HUES48 (cell line): ENCODE measurements around the gene ATG16L2.

Experiments used
- H3K27ac ChIP-seq: one replicate; pipeline ENCODE4 v1.7.0; 2013; ENCODE audit warnings: low read depth, low read length, inconsistent platforms
- H3K27me3 ChIP-seq: 2 replicates; pipeline ENCODE4 v1.6.1; 2013; ENCODE audit warnings: mild to moderate bottlenecking, low read length; ENCODE audit not compliant: control insufficient read depth, insufficient read depth
- H3K36me3 ChIP-seq: 2 replicates; pipeline ENCODE4 v1.6.1; 2013; ENCODE audit warnings: low read length; ENCODE audit not compliant: control insufficient read depth, insufficient read depth
- H3K4me1 ChIP-seq: 2 replicates; pipeline ENCODE4 v1.6.1; 2013; ENCODE audit warnings: mild to moderate bottlenecking, low read length; ENCODE audit not compliant: control insufficient read depth, insufficient read depth
- H3K4me3 ChIP-seq: 2 replicates; pipeline ENCODE4 v1.5.1; 2013; ENCODE audit warnings: mild to moderate bottlenecking, low read depth, low read length
- H3K9ac ChIP-seq: 2 replicates; pipeline ENCODE4 v1.6.1; 2013; ENCODE audit warnings: mild to moderate bottlenecking, low read depth, low read length, moderate library complexity
- H3K9me3 ChIP-seq: 2 replicates; pipeline ENCODE4 v1.6.1; 2013; ENCODE audit warnings: low read length; ENCODE audit not compliant: control insufficient read depth, insufficient read depth

The ATG16L2 gene

GRCh38 chr11:72836111-72836510 lies 21.9 kb downstream of the ATG16L2 start:
- Histone ChIP-seq H3K27me3 (no peaks in the 10 kb centered on the region), H3K27ac (no peak overlapping the region), H3K4me3 (no peak overlapping the region), H3K9ac (no peak overlapping the region), H3K36me3 (0 out of 2 replicates have a peak, but pooled peaks cover 4% of the 10 kb centered on the region), H3K9me3 (no peaks in the 10 kb centered on the region), H3K4me1 (peaks cover 9% of the 10 kb centered on the region; the same call in 1 of the 2 replicates)

- H3K36me3 ChIP-seq = 0 out of 2 replicates have a peak, but pooled peaks cover 4% of the 10 kb centered on the region
- H3K9ac ChIP-seq = no peak overlapping the region
- H3K27me3 ChIP-seq = no peaks in the 10 kb centered on the region
- H3K4me3 ChIP-seq = no peak overlapping the region
- no peaks in the 10 kb centered on the region for H3K9me3 ChIP-seq
- no peak overlapping the region for H3K27ac ChIP-seq
- H3K4me1 ChIP-seq = no peaks in the 10 kb centered on the region
Measured at GRCh38 chr11:72838691-72839305, 24.6 kb downstream of the ATG16L2 start.

- Histone ChIP-seq H3K36me3 (0 out of 2 replicates have a peak, but pooled peaks cover 4% of the 10 kb centered on the region), H3K27ac (no peak overlapping the region), H3K9ac (no peak overlapping the region), H3K27me3 (no peaks in the 10 kb centered on the region), H3K4me1 (no peaks in the 10 kb centered on the region), H3K9me3 (no peaks in the 10 kb centered on the region), H3K4me3 (no peak overlapping the region)
Measured at GRCh38 chr11:72840780-72841179, 26.6 kb downstream of the ATG16L2 start.

- Histone ChIP-seq H3K4me3 (no peak overlapping the region), H3K4me1 (no peaks in the 10 kb centered on the region), H3K36me3 (0 out of 2 replicates have a peak, but pooled peaks cover 4% of the 10 kb centered on the region), H3K27ac (no peak overlapping the region), H3K27me3 (no peaks in the 10 kb centered on the region), H3K9ac (no peak overlapping the region), H3K9me3 (no peaks in the 10 kb centered on the region)
Measured at GRCh38 chr11:72841397-72841796, 27.2 kb downstream of the ATG16L2 start.

GRCh38 chr11:72842126-72842525 lies 27.9 kb downstream of the ATG16L2 start:
- Histone ChIP-seq H3K27me3 (no peaks in the 10 kb centered on the region), H3K9me3 (no peaks in the 10 kb centered on the region), H3K9ac (no peak overlapping the region), H3K27ac (no peak overlapping the region), H3K4me1 (no peaks in the 10 kb centered on the region), H3K36me3 (0 out of 2 replicates have a peak, but pooled peaks cover 4% of the 10 kb centered on the region), H3K4me3 (no peak overlapping the region)

- Histone ChIP-seq H3K9ac (no peak overlapping the region), H3K27me3 (no peaks in the 10 kb centered on the region), H3K4me3 (no peak overlapping the region), H3K9me3 (no peaks in the 10 kb centered on the region), H3K36me3 (no peaks in the 10 kb centered on the region), H3K27ac (no peak overlapping the region), H3K4me1 (no peaks in the 10 kb centered on the region)
Measured at GRCh38 chr11:72842653-72843330, 28.6 kb downstream of the ATG16L2 start.

GRCh38 chr11:72844356-72844755 lies 30.1 kb downstream of the ATG16L2 start:
- no peak overlapping the region for H3K9ac ChIP-seq
- H3K4me1 ChIP-seq = no peaks in the 10 kb centered on the region; the same call in 1 of the 2 replicates
- H3K27me3 ChIP-seq = no peaks in the 10 kb centered on the region
- no peak overlapping the region for H3K4me3 ChIP-seq
- H3K27ac ChIP-seq = no peak overlapping the region
- no peaks in the 10 kb centered on the region for H3K36me3 ChIP-seq
- H3K9me3 ChIP-seq = no peaks in the 10 kb centered on the region

- Histone ChIP-seq H3K9me3 (no peaks in the 10 kb centered on the region), H3K9ac (no peak overlapping the region), H3K4me1 (no peaks in the 10 kb centered on the region; the same call in 1 of the 2 replicates), H3K36me3 (no peaks in the 10 kb centered on the region), H3K27ac (no peak overlapping the region), H3K27me3 (no peaks in the 10 kb centered on the region), H3K4me3 (no peak overlapping the region)
Measured at GRCh38 chr11:72848846-72849466, 34.7 kb downstream of the ATG16L2 start.

- H3K36me3 ChIP-seq = no peaks in the 10 kb centered on the region
- no peaks in the 10 kb centered on the region; the same call in 1 of the 2 replicates for H3K4me1 ChIP-seq
- H3K4me3 ChIP-seq = no peak overlapping the region
- no peaks in the 10 kb centered on the region for H3K9me3 ChIP-seq
- H3K27me3 ChIP-seq = no peaks in the 10 kb centered on the region
- H3K9ac ChIP-seq = no peak overlapping the region
- H3K27ac ChIP-seq = no peak overlapping the region
Measured at GRCh38 chr11:72850832-72851231, 36.6 kb downstream of the ATG16L2 start.

- Histone ChIP-seq H3K4me3 (no peak overlapping the region), H3K9me3 (no peaks in the 10 kb centered on the region), H3K27ac (no peak overlapping the region), H3K36me3 (no peaks in the 10 kb centered on the region), H3K4me1 (no peaks in the 10 kb centered on the region; the same call in 1 of the 2 replicates), H3K27me3 (no peaks in the 10 kb centered on the region), H3K9ac (no peak overlapping the region)
Measured at GRCh38 chr11:72851726-72852125, 37.5 kb downstream of the ATG16L2 start.

- Histone ChIP-seq H3K4me3 (no peak overlapping the region), H3K27ac (no peak overlapping the region), H3K4me1 (no peaks in the 10 kb centered on the region), H3K36me3 (no peaks in the 10 kb centered on the region), H3K9ac (no peak overlapping the region), H3K9me3 (no peaks in the 10 kb centered on the region), H3K27me3 (no peaks in the 10 kb centered on the region)
Measured at GRCh38 chr11:72856065-72856464, 41.9 kb downstream of the ATG16L2 start.
